Bronchial epithelial cell (primary cell): ENCODE measurements around the gene SH3RF1. TPM values are rescaled to one million over a fixed set of nuclear protein-coding genes. Genes with fewer than 3 reads are reported as not detected.

Experiments
- DNase-seq: peaks from one replicate; pipeline ENCODE4 v3.0.0-alpha.2; 2010; ENCODE audit warnings: low read depth
- FAIRE-seq: peaks from 2 replicates; lab custom pipeline; 2011; peaks lifted over from hg19 to GRCh38; lab: Jason Lieb, UNC
- H3K27me3 ChIP-seq: 2 replicates; pipeline ENCODE4 v1.5.1; 2011; ENCODE audit warnings: low read length; ENCODE audit not compliant: control insufficient read depth, insufficient read depth
- H3K36me3 ChIP-seq: 2 replicates; pipeline ENCODE4 v1.5.1; 2011; ENCODE audit warnings: low read length; ENCODE audit not compliant: control insufficient read depth, insufficient read depth
- H3K4me3 ChIP-seq: 2 replicates; pipeline ENCODE4 v1.5.1; 2011; ENCODE audit warnings: mild to moderate bottlenecking, low read depth, low read length, control low read depth
- CTCF ChIP-seq: IDR thresholded peaks from 2 replicates; pipeline ENCODE4 v1.5.1; 2011; ENCODE audit warnings: mild to moderate bottlenecking, moderate library complexity, low read length, control low read depth, inconsistent platforms; ENCODE audit not compliant: insufficient read depth, severe bottlenecking
- total RNA-seq: library from RNA; depleted of rRNA; stranded (reverse); fragments of >200 nt; gene quantifications from 2 replicates; pipeline ENCODE4 v1.2.1, GENCODE V29; 2014

SH3RF1 gene
- total RNA-seq, 1 donor from 2014 or later, result 9.0 TPM

GRCh38 chr4:169136796-169137557, 133.8 kb downstream of the SH3RF1 start:
- Histone ChIP-seq H3K4me3 (no peak overlapping the region), H3K27me3 (no peaks in the 10 kb centered on the region), H3K36me3 (peaks cover 10% of the 10 kb centered on the region)
- DNase-seq (no peak), FAIRE-seq (no peak)
- no peak for TF ChIP-seq CTCF

DNA sequence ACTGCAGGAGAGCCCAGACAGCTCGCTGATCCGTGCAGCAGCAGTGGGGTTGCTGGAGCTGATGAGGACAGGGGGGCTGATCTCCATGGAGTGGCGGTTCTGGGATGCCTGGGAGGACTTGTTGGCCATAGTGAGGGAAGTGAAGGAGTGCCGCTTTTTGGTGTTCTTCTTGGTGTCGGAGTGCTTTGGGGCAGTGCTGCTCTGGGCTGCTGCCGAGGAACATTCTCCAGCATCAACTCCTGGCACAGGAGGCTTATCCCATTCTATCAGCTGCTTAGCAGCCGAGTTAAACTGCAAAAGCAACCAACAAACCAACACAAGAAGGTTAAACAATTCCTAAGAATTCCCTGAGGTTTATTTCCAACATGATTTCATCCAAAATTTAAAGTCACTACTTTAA, 134.4 kb downstream of the SH3RF1 start:
- H3K36me3 ChIP-seq, result peaks cover 10% of the 10 kb centered on the region
- no peak overlapping the region for H3K4me3 ChIP-seq
- FAIRE-seq (no peak), DNase-seq (no peak)
- no peak for TF ChIP-seq CTCF
- H3K27me3 ChIP-seq, result no peaks in the 10 kb centered on the region

GRCh38 chr4:169135776-169136175, 135.0 kb downstream of the SH3RF1 start:
- Histone ChIP-seq H3K4me3 (no peak overlapping the region), H3K27me3 (no peaks in the 10 kb centered on the region), H3K36me3 (peaks cover 10% of the 10 kb centered on the region)
- no peak for FAIRE-seq
- no peak for DNase-seq
- TF ChIP-seq CTCF, result no peak

GRCh38 chr4:169133932-169134331, 136.8 kb downstream of the SH3RF1 start:
- no peak for FAIRE-seq
- Histone ChIP-seq H3K36me3 (peaks cover 11% of the 10 kb centered on the region), H3K4me3 (no peak overlapping the region), H3K27me3 (no peaks in the 10 kb centered on the region)
- TF ChIP-seq CTCF, result no peak
- DNase-seq, result no peak

GRCh38 chr4:169132561-169133305, 138.0 kb downstream of the SH3RF1 start:
- Histone ChIP-seq H3K36me3 (peaks cover 11% of the 10 kb centered on the region), H3K4me3 (no peak overlapping the region), H3K27me3 (no peaks in the 10 kb centered on the region)
- TF ChIP-seq CTCF, result no peak
- no peak for FAIRE-seq
- no peak for DNase-seq
